Endothelial cell of umbilical vein (primary cell): ENCODE results near the gene B4GALT5.

Experiments
- CTCF ChIP-seq, 2 donors: IDR thresholded peaks; 1 replicate in 1 of 2; 2 replicates in 1 of 2; pipeline ENCODE4 v1.5.1; 2011; ENCODE audit warnings: low read length in 2 of 2, mild to moderate bottlenecking in 2 of 2, moderate library complexity in 2 of 2, control low read depth in 1 of 2, inconsistent platforms in 1 of 2, low read depth in 1 of 2; ENCODE audit not compliant: insufficient read depth in 1 of 2; ENCODE audit errors: extremely low read depth in 1 of 2
- EZH2 ChIP-seq: IDR thresholded peaks from 2 replicates; pipeline ENCODE4 v1.6.1; 2012; ENCODE audit warnings: borderline replicate concordance, low read depth, mild to moderate bottlenecking, moderate library complexity, low read length, inconsistent platforms; ENCODE audit not compliant: severe bottlenecking
- GATA2 ChIP-seq: IDR thresholded peaks from 2 replicates; pipeline ENCODE4 v1.7.0; 2011; ENCODE audit warnings: low read depth, mild to moderate bottlenecking, moderate library complexity, mixed read lengths, low read length; ENCODE audit not compliant: insufficient read length, insufficient read depth
- MYC ChIP-seq: IDR thresholded peaks from one replicate; pipeline ENCODE4 v1.6.1; 2011; ENCODE audit warnings: mild to moderate bottlenecking, low read depth, low read length
- POLR2A ChIP-seq: IDR thresholded peaks from 2 replicates; pipeline ENCODE4 v1.6.1; 2012; ENCODE audit warnings: low read depth, mild to moderate bottlenecking, control low read depth, low read length
- POLR2AphosphoS5 ChIP-seq: IDR thresholded peaks from 2 replicates; pipeline ENCODE4 v1.6.1; 2012; ENCODE audit warnings: low read depth, mild to moderate bottlenecking, control low read depth, low read length, moderate library complexity; ENCODE audit not compliant: insufficient read depth
- TF ChIP-seq, protein P1 (sequence below): IDR thresholded peaks from 2 replicates; pipeline ENCODE4 v1.6.1; 2011; ENCODE audit not compliant: insufficient read depth, insufficient read length

GRCh38 chr20:49694450-49695071 is 19.1 kb downstream of the B4GALT5 start:
- TF ChIP-seq CTCF (IDR thresholded peaks at IDR 0.05; ENCODE audit: extremely low read depth in 1 of 2, insufficient read depth in 1 of 2, low read depth in 1 of 2, low read length in 2 of 2) (no peak), POLR2A (no peak), EZH2 (no peak), POLR2AphosphoS5 (no peak), GATA2 (no peak), MYC (no peak)
- TF ChIP-seq, protein P1, sequence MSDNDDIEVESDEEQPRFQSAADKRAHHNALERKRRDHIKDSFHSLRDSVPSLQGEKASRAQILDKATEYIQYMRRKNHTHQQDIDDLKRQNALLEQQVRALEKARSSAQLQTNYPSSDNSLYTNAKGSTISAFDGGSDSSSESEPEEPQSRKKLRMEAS: no peak
